HG02981 (cell line): ENCODE measurements around the gene C1orf174.
A peak's percentile ranks its signal among the peaks of the same experiment; 100 is the strongest.

Experiments
- ATAC-seq: cut with Tn5 transposase; IDR thresholded peaks from one replicate; pipeline ENCODE4 v1.9.1; 2021; ENCODE audit warnings: mild to moderate bottlenecking, moderate library complexity; ENCODE audit not compliant: unreplicated experiment

The C1orf174 gene

DNA sequence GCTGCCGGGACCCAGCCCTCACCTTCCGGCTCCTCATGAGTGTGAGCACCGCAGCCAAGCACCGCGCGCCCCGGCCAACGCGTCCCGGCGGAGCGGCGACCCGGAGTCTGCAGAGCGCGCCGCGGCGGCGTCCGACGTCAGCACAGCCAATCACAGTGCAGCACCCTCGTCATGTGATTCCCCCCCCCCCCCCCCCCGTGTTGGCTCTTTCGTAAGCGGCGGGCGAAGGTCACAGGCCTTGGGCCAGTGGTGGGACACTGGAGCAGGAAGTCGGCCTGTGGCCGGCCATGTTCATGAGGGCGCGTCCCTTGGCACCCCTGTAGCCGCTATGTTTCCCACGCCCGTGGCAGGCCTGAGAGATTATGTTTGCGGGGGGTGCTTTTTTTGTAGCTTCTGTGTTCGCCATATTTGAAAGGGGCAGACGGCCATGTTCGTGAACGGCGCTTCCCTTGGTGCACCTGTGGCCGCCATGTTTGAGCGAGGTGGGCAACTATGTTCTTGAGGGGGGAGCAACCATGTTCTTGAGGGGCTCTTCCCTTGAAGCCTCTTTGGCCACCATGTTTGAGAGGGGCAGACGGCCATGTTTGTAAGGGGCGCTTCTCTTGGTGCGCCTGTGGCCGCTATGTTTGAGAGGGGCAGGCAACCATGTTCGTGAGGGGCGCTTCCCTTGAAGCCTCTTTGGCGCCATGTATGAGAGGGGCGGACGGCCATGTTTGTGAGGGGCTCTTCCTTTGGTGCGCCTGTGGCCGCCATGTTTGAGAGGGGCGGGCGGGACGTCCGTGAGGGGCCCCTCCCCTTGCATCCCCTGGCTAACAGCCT is at the start of gene C1orf174:
C1orf174 (minus strand) TSS at position 123 of the 819 bp plus-strand sequence; CDS start at position 37, 86 bp downstream.
- ATAC-seq = peak; percentile 71

DNA sequence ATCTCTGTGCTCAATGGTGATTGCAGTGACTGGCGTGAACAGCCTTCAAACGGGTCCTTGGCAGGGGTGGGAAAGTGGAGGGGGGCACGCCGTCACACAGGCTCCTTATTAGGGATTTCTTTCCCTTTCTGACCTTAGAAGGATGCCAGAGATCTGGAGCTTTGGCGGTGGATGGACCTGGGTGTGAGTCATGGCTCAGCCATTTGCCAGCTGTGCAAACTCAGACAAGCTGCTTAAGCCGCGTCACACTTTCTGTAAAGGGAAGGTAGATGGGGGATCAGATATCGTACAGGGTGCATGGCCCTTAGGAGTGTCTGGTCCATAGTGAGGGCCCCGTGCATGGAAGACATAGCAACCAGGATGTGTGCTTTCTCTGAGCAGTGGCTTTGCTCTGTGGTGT is 48.3 kb upstream of the C1orf174 start:
- ATAC-seq = no peak

DNA sequence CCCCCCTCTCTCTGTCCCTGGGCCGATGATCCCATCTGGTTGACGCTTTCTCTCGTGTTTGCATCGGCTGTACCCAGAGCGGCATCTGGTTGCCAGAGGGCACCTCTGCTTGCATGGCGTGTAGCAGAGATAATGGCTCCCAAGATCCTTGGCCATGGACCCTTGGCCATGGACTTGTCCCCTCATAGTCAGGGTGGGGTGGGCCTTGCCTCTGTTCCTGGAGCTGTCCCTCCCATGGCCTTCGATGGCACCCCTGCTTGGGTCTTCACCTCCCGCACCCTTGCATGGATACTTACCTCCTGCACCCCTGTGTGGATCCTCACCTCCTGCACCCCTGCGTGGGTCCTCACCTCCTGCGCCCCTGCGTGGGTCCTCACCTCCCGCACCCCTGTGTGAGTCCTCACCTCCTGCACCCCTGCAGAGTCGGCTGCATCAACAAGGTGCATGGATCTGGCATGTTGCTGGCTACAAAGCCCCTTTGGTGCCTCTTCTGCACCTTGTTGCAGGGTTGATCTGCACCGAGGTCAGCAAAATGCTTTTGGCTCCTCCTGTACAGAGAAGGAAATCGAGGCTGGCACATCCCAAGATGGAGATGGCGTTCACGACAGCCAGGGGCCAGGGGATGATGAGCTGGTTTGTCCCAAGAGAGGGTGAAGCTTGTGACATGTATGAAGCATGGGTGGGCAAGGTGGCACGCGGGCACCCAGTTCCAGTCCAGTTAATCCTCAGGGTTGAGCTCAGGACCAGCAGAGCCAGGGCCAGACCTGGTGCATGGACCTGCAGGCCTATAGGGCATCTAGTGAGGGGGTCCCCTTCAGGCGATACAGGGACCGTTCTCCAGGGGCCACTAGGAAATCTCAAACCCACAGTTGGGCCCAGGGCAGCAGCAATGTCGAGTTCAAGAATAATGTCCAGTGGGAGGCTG is 46.1 kb upstream of the C1orf174 start:
- ATAC-seq = no peak

DNA sequence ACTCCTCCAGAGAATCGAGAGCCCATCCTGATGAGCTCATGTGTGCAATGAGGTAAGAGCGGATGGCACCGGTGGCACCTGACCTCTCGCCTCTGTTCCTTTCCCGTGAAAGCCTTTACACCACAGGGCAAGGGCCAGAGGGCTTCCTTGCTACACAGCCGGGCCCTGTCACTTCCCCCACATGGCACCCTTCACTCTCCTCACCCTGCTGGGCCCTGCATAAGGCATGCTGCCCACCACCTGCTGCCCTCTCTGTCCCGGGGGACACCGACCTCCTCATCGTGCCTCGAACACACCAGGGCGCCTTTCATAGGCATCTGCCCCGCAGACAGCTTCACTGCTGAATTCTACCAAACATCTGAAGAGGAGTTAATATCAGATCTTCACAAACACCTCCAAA is 45.1 kb upstream of the C1orf174 start:
- no peak for ATAC-seq

DNA sequence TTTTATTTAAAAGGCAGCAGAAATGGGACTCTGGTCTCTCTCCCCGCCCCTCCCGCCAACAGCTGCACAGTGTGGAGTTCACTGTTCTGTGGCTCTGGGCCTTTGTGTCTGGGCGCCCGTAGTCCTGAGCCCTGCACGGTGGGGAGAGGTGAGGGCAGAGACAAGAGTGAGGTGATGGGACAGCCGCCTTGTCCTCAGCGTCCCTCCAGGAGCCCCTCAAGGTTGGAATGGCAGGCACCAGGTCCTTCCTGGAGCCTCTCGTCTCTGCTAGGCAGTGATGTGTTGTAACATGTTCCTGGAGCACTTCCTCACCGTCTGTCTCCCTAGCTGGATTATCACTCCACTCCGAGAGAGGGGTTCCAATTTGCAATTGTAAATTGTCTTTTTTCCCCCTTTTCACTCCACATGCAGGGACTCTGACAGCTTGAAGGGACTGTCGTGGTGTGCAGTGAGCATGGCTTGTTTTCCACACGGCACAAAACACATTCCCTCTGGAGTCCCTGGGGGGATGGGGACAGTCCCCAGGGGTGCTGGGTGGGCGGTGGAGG is 44.6 kb upstream of the C1orf174 start:
- no peak for ATAC-seq

DNA sequence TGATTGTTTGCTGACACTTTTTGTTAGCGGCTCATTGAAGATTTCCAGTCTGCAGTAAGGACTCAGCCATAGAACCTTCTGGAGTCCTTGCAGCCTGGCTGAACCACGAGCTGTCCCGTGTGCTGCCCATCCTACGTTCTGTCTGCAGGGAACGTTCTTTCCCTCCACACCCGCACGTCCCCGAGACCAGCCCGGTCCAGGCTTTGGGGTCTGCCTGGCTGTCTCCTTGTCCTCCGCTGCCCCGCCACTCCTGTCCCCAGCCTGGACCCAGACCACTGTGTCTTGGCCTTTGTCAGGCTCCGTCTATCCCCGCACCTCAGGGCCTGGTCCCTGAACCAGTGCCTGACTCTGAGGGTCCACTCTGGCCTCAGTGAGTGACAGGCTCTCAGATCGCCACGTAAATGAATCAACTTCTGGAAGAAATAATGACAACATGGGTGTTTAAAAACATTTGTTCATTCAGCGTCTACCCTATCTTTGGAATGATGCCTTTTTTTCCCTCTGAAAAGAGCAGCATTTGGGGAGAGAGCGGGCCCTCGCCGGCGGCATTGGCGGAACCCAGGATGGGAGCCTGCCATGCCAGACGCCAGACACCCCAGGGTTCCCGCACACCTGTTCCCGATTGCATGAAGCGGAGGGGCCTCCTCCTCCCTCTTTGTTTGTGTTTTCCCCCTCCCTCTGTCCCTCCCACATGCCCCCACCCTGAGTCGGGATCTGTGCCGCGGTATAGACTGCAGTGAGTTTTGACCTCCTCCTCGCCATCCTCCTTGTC is 43.9 kb upstream of the C1orf174 start:
- no peak for ATAC-seq

DNA sequence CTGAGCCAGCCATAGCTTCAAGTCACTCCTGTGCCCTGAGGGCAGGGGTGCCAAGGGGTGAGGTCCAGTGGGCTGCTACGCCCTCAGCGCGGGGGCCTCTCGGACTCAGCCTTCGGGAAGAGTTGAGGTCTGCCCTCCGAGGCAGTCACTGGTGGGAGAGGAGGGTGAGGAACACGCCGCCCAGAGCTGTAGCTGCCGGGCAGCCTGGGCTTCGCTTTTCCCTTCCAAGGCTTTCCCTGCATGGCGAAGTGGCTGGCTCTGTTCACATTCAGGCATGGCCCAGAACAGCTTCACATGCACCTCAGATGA is 43.0 kb upstream of the C1orf174 start:
- ATAC-seq = no peak

DNA sequence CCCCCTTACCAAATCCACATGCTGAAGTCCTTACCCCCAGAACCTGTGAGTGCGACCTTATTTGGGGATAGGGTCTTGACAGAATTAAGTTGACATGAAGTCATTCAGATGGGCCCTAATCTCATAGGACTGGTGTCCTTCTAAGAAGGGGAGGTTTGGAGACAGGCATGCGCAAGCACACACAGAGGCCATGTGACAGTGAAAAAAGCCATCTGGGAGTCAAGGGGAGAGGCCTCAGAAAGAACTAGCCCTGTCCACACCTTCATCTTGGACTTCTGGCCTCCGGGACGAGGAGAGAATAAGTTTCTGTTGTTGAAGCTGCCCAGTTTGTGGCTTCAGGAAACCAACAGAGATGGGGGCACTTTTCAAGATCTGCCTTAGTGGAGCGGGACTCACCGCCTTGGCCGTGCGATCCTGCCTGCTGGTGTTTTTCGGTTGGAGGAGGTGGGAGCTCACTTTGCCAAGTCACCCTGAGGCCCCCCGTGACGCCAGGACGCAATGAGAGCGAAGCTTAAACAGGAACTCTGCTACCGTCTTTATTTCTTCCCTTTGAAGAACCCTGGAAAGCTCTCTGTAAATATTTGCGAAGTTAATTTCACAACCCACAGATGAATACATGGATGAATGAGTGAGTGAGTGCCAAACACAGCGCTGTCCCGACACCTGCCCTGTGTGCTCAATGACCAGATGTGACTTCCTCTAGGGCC is 42.5 kb upstream of the C1orf174 start:
- ATAC-seq = no peak

DNA sequence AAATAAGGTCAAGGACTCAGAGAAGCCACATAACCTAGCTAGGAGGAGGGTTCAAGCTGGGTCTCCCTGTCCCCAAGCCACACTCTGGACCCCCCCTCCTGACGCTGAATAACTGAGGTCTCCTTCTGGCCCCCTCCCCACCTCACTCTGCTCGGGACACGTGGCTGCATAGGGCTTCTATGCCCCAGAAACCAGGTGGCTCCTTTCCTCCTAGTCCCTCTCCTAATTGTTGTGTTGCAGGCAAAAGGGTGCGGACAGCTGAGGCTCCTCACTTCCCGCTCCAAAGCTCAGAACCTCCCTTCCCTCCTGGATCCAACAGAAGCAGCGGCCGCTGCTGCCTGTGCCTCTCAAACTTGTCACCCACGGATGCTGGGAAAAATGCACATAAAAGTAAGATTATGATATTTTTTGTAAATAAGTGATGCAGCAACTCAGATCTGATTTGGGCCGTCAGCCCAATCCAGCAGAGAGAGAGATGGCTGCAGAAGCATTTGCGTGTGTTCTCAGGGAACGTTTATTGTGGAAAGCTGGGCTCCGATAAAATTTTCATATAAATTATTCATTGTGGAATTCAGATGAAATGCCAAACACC is 40.8 kb upstream of the C1orf174 start:
- no peak for ATAC-seq

DNA sequence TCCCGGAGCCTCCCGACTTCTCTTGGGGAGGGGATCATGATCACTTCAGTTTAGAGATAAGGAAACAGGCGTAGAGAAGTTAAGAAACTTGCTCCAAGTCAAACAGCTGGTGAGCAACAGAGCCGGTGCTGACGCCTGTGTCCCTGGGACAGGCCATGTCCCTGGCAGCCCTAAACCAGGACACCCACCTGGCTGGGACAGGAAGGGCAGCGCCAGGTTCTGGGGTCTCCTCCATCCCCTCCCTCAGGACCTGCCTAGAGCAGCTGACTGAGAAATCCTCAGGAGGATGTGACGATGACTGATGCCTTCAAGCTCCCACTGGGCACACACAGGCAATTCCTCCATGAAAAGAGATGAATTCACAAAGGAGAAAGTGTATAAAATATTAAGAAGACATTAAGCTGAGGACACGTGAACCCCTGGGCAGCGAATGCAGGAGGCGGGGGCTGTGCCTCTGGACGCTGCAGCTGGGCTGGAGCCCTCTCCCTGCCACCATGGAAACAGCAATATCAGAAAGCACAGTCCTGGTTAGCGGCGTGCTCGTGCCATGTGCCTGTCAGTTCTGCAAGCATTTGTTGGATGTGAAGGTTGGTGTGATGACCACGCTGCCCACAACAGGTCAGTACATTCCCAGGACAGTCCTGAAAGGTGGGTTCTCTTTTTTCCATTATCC is 40.1 kb upstream of the C1orf174 start:
- ATAC-seq = no peak

DNA sequence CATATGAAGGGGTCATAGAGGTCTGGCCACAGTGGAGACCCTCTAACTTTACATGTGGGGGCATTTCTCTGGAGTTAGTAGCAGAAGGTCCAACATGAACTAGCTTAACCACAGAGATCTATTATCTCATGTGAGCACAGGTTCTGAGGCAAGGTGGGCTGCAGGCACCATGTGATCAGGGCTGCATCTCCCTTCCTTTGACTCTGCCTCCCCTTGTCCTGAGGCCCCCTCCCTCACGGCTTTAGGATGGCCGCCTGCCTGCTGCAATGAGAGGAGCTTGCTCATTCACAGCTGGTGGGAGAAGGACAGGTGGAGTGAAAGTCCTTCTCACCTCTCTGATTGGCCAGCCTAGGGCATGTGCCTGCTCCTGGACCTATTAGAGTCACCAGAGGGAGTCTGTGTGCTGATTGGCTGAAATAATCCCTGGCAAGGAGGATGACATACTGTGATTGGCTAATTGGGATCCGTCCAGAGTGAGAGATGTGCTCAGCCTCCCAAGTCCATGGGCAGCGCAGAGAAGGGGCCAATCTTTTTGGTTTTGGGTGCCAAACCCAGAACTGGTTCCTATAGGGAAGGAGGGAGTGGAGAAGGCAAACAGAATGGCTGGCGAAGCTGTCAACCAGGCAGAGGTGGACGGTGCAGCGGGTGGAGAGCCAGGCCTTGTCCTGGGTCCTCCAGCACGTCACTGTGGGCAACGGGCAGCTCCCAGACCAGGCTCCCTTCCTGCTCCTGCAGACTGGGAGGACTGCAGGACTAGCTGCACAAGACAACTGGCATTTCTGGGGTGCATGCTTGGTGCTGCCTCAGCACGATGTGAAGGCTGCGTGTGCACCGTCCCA is 39.4 kb upstream of the C1orf174 start:
- ATAC-seq = no peak

DNA sequence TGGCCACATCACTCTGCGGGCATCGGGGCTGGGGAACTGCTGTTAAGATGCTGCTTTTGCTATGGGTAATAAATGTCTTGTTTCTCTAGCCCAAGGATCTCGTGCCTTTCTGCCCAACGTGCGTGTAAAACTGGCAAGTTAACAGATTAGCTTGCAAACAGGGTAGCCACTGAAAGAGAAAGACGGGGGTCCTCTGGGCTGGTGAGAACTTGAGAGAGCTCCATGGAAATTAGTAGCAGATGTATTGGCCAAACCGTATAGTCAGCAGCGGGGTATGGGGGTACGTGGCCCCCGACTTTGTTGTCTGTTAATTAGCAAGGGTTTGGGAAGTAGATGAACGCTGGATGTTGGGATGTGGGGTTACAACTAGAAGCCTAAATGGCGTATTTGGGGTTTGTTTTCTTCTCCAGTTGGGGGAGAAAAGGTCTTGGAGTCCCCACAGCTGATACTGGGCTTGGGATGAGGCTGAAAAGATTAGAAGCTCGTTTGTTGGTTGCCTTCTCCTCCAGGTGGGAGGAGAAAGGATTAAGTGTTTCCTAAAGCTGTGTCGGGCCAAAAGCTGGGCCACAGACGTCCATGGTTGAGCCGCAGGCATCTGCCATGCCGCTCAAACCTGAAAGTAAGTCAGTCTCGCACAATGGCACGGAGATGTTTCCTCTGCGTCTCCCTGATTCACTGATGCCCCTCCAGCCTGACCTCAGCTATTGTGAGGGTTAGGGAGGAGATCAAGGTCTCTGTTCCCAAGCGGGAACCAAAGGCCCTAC is 32.3 kb upstream of the C1orf174 start:
- ATAC-seq = no peak

DNA sequence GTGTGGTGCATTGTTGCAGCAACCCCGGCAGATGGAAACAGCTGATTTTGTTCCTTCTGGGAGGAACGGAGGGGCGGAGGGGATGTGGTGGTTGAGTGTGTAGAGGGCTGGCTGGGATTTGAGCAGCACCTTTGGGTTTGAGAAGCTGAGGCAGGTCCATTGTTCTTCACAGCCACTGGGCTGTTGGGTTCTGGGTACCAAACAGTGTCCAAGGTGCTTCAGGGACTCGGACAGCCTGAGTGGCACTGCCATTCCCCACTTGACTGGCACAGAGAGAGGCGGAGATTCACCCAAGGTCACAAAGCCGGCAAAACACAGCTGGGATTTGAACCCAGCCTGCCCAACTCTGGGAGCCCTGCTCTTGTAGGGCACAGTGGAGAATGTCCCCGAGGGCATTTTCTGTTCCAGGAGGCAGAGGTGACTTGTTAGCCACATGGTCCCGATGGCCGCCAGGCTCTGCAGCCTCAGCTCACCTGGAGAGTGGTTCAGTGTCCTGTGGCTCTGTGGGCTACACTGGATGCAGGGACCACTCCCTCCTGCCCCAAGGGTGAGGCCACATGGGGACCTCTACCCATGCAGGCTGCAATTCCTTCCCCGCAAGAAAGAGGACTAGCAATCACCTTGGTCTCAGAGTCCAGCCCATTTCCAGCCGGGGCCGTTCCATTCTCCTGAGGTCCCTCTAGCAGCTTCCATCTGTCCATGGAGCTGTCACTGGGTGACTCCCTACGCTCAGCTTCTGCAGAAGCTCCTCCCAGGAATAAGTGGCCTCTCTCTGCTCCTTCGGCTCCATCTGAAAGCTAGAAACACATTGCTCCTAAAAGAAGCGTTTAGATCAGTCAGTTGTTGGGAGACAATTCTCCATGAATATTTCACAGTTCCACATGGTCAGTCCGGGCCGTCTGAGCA is 31.2 kb upstream of the C1orf174 start:
- ATAC-seq = no peak

DNA sequence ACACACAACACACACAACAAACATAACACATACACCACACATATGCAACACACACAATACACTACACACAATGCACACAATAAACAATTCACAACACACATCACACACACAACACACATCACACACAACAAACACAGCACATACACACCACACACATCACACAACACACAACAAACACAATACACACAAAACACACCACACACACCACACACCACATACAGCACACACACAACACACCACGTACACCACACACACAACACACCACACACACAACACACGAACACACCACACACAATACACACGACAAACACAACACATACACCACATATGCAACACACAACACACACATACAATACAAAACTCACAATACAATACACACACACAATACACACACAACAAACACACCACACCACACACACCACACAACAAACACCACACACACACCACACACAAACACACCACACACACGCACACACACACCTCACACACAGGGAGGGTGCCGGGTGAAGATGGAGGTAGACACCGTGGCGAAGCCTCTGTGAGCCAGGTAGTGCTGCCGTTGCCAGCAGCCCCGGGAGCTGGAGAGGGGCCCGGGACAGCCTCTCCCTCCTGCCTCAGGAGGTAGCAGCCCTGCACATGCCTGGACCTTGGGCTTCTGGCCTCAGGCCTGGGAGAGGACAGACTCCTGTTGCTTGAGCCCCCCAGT is 30.4 kb upstream of the C1orf174 start:
- ATAC-seq = no peak

DNA sequence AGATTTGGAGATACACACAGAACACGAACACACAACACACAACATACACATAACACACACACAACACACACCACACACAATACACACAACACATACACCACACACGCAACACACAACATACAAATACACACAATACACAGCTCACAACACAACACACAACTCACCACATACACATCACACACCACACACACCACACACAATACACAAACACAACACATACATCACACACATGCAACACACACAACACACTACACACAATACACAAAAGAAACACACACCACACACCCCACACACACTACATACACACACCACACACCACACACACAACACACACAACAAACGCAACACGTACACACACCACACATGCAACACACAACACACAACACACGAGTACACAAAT is 29.1 kb upstream of the C1orf174 start:
- ATAC-seq = no peak

DNA sequence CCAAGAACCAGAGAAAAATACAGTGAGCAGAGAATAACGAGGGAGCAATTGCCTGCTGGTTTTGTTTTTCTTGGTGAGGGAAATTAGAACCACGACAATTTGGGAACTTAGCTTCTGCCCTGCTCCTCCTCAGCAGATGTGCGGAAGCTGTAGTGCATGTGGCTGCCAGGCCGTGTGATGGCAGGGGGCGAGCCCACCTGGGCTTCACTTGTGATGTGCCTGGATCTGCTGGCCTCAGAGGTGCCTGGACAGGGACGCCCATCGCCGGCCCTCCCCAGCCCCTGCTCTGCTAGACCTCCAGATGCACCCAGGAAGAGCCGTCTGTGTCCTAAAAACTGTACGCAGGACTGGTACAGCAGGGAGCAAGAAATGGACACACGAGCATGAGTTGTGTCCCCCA is 28.5 kb upstream of the C1orf174 start:
- no peak for ATAC-seq
